ENCODE results near the gene BUB1B.
"Not testable (repeated sequence)": the region's sequence is repeated elsewhere in the genome, so short reads cannot be mapped to it uniquely, and the experiment has no call there.

Gene BUB1B

DNA sequence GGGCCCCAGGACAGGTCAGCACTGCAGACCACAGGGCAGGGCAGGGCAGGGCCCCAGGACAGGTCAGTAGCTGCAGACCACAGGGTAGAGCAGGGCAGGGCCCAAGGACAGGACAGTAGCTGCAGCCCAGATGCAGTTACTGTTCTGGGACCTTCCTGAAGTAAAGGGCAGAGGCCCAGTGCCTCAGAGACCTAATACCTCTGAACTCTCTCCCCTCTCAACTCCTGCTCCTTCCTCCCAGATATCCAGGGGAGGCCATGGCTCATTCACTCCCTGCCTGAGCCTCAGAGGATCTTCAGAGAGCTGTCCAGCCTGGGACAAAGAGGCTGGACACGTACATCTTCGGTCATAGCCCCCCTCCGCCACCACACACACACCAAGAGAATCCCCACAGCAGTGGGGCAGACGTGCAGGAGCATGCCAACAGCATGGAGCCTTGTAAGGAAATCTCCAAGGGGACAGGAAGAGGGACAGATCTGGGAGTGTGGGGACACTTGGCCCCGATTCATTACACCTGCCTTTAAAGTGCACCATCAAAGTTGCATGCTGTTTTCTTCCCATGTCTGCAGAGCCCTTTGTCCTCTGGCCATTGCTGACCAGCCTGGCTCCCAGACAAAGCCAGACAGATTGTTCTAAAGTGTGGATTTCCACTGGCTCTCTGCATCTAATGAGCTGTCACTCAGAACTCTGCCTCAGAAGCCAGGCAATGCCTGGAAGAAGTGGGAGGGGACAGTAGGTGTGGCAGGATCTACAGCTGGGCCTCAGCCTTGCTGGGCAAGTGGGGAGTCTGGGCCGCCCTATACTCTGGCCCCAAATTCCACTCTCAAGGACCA is 24.2 kb upstream of the BUB1B start:
- no peak for DNase-seq
- H3K4me1 ChIP-seq (ENCODE audit: control extremely low read depth in 1 of 4, control insufficient read depth in 4 of 4, insufficient read depth in 4 of 4, low read length in 3 of 4), result no peaks in the 10 kb centered on the region
- no peaks in the 10 kb centered on the region for H3K36me3 ChIP-seq (ENCODE audit: control insufficient read depth in 4 of 4, insufficient read depth in 4 of 4, low read length in 3 of 4)
- no peak overlapping the region for H3K4me3 ChIP-seq (ENCODE audit: control insufficient read depth in 1 of 7, extremely low read depth in 1 of 7, insufficient read depth in 4 of 7, low read depth in 2 of 7, low read length in 6 of 7)
- POLR2A ChIA-PET, result no interaction called here
- H3K27me3 ChIP-seq (replicated peaks in 2 of 5; ENCODE audit: control insufficient read depth in 4 of 5, insufficient read depth in 5 of 5, low read length in 4 of 5), result no peaks in the 10 kb centered on the region
- CTCF ChIA-PET, result no interaction called here
- 100% methylated on average over 3 of the region's 6 CpGs for WGBS (ENCODE audit: insufficient coverage)
- no peaks in the 10 kb centered on the region for H3K9me3 ChIP-seq (ENCODE audit: control extremely low read depth in 1 of 5, control insufficient read depth in 4 of 5, insufficient read depth in 2 of 5, low read depth in 1 of 5, low read length in 4 of 5)
- H3K27ac ChIP-seq (ENCODE audit: insufficient read depth in 1 of 2, low read depth in 1 of 2, low read length in 2 of 2, poor library complexity in 1 of 2, severe bottlenecking in 2 of 2), result no peak overlapping the region

DNA sequence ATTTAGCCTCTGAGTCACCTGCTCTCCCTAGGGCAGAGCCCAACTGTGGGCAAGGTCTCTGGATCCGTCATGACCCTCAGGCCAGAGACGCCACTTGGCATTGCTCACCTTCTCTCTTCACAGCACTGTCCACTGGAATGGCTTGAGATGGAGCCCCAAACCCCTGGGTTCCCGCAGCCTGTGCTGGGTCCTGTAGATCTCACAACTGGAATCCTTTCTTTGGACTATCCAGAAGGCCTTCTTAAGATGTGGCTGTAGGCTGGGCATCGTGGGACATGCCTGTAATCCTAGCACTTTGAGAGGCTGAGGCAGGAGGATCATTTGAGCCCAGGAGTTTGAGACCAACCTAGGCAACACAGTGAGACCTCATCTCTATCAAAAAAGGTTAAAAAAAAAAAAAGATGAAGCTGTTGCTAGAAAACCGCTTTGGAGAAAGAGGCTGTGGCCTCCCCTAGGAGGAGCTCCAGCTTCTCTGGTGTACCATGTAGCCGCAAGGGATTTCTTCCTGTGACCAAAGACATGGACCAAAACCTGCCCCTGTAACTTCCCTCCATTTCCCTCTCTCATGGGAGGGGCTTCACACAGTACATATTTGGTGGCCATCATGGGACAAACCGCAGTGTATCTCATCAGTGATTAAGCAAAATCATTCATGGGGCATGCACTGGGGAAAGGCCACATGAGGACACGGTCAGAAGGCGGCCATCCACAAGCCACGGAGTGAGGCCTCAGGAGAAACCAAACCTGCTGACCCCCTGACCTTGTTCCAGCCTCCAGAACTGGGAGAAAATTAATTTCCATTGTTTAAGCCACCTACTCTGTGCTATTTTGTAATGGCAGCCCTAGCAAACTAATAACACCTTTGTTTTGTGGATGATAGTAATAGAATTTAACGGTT is 23.3 kb upstream of the BUB1B start:
- Histone ChIP-seq H3K27me3 (replicated peaks in 2 of 5; ENCODE audit: control insufficient read depth in 4 of 5, insufficient read depth in 5 of 5, low read length in 4 of 5) (no peaks in the 10 kb centered on the region), H3K9me3 (ENCODE audit: control extremely low read depth in 1 of 5, control insufficient read depth in 4 of 5, insufficient read depth in 2 of 5, low read depth in 1 of 5, low read length in 4 of 5) (no peaks in the 10 kb centered on the region), H3K4me1 (ENCODE audit: control extremely low read depth in 1 of 4, control insufficient read depth in 4 of 4, insufficient read depth in 4 of 4, low read length in 3 of 4) (no peaks in the 10 kb centered on the region), H3K36me3 (ENCODE audit: control insufficient read depth in 4 of 4, insufficient read depth in 4 of 4, low read length in 3 of 4) (no peaks in the 10 kb centered on the region), H3K4me3 (ENCODE audit: control insufficient read depth in 1 of 7, extremely low read depth in 1 of 7, insufficient read depth in 4 of 7, low read depth in 2 of 7, low read length in 6 of 7) (no peak overlapping the region), H3K27ac (ENCODE audit: insufficient read depth in 1 of 2, low read depth in 1 of 2, low read length in 2 of 2, poor library complexity in 1 of 2, severe bottlenecking in 2 of 2) (no peak overlapping the region)
- CTCF ChIA-PET, result interaction anchor here (1.2 kb wide), 1 partner anchor 29 kb away, joined by 3 read pairs; the partner anchor contains the start of gene BMF
- POLR2A ChIA-PET, result interaction anchor here (0.9 kb wide), 1 partner anchor 15 kb away, joined by 4 read pairs; no protein-coding TSS in a partner anchor
- 99% methylated on average over 10 of the region's 11 CpGs for WGBS (ENCODE audit: insufficient coverage)
- DNase-seq, result no peak

- H3K36me3 ChIP-seq (ENCODE audit: control insufficient read depth in 4 of 4, insufficient read depth in 4 of 4, low read length in 3 of 4); H3K4me3 ChIP-seq (ENCODE audit: control insufficient read depth in 1 of 7, extremely low read depth in 1 of 7, insufficient read depth in 4 of 7, low read depth in 2 of 7, low read length in 6 of 7); H3K27me3 ChIP-seq (replicated peaks in 2 of 5; ENCODE audit: control insufficient read depth in 4 of 5, insufficient read depth in 5 of 5, low read length in 4 of 5); H3K27ac ChIP-seq (ENCODE audit: insufficient read depth in 1 of 2, low read depth in 1 of 2, low read length in 2 of 2, poor library complexity in 1 of 2, severe bottlenecking in 2 of 2); H3K9me3 ChIP-seq (ENCODE audit: control extremely low read depth in 1 of 5, control insufficient read depth in 4 of 5, insufficient read depth in 2 of 5, low read depth in 1 of 5, low read length in 4 of 5); H3K4me1 ChIP-seq (ENCODE audit: control extremely low read depth in 1 of 4, control insufficient read depth in 4 of 4, insufficient read depth in 4 of 4, low read length in 3 of 4); DNase-seq: not testable (repeated sequence)
- ChIA-PET CTCF (interaction anchor here (1.2 kb wide), 1 partner anchor 29 kb away, joined by 3 read pairs; the partner anchor contains the start of gene BMF), POLR2A (interaction anchor here (0.9 kb wide), 1 partner anchor 15 kb away, joined by 4 read pairs; no protein-coding TSS in a partner anchor)
- 100% methylated on average over 1 of the region's 3 CpGs for WGBS (ENCODE audit: insufficient coverage)
Measured at GRCh38 chr15:40138201-40138570, 22.7 kb upstream of the BUB1B start.

GRCh38 chr15:40142428-40142827 is 18.4 kb upstream of the BUB1B start:
- Histone ChIP-seq H3K4me3 (ENCODE audit: control insufficient read depth in 1 of 7, extremely low read depth in 1 of 7, insufficient read depth in 4 of 7, low read depth in 2 of 7, low read length in 6 of 7) (no peak overlapping the region), H3K27ac (ENCODE audit: insufficient read depth in 1 of 2, low read depth in 1 of 2, low read length in 2 of 2, poor library complexity in 1 of 2, severe bottlenecking in 2 of 2) (no peak overlapping the region), H3K36me3 (ENCODE audit: control insufficient read depth in 4 of 4, insufficient read depth in 4 of 4, low read length in 3 of 4) (no peaks in the 10 kb centered on the region), H3K27me3 (replicated peaks in 2 of 5; ENCODE audit: control insufficient read depth in 4 of 5, insufficient read depth in 5 of 5, low read length in 4 of 5) (no peaks in the 10 kb centered on the region), H3K4me1 (ENCODE audit: control extremely low read depth in 1 of 4, control insufficient read depth in 4 of 4, insufficient read depth in 4 of 4, low read length in 3 of 4) (no peaks in the 10 kb centered on the region), H3K9me3 (ENCODE audit: control extremely low read depth in 1 of 5, control insufficient read depth in 4 of 5, insufficient read depth in 2 of 5, low read depth in 1 of 5, low read length in 4 of 5) (no peaks in the 10 kb centered on the region)
- no peak for DNase-seq
- whole genome bisulfite sequencing (ENCODE audit: insufficient coverage), result 100% methylated on average over 4 of the region's 5 CpGs
- ChIA-PET CTCF (interaction anchor here (0.6 to 2.9 kb wide), 5 partner anchors 21 to 119 kb away, joined by 3 to 12 read pairs (median 3); no protein-coding TSS in a partner anchor), POLR2A (no interaction called here)

DNA sequence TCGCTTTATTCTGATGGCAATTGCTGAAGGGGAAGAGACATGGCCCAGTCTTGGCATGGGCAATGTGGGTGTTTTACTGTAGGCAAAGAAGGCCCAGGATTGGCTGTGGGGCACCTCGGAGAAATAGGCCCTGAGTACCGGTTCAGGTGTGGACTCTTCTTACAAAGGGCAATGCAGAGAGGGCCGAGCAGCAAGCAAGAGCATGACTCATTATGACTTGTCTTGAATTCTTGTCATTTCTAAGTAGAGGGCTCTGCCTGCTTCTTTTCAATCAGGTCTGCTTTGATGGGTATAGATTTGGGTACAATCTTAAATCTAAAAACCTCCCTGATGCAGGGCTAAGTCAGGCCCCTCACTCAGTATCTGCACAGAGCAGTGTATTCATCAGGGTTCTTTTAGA is 14.8 kb upstream of the BUB1B start:
- Histone ChIP-seq H3K4me1 (ENCODE audit: control extremely low read depth in 1 of 4, control insufficient read depth in 4 of 4, insufficient read depth in 4 of 4, low read length in 3 of 4) (peaks cover 0 to 9% (median 7%) of the 10 kb centered on the region in 4 experiments), H3K9me3 (ENCODE audit: control extremely low read depth in 1 of 5, control insufficient read depth in 4 of 5, insufficient read depth in 2 of 5, low read depth in 1 of 5, low read length in 4 of 5) (no peaks in the 10 kb centered on the region), H3K27me3 (replicated peaks in 2 of 5; ENCODE audit: control insufficient read depth in 4 of 5, insufficient read depth in 5 of 5, low read length in 4 of 5) (no peaks in the 10 kb centered on the region), H3K36me3 (ENCODE audit: control insufficient read depth in 4 of 4, insufficient read depth in 4 of 4, low read length in 3 of 4) (no peaks in the 10 kb centered on the region), H3K4me3 (ENCODE audit: control insufficient read depth in 1 of 7, extremely low read depth in 1 of 7, insufficient read depth in 4 of 7, low read depth in 2 of 7, low read length in 6 of 7) (no peak overlapping the region), H3K27ac (ENCODE audit: insufficient read depth in 1 of 2, low read depth in 1 of 2, low read length in 2 of 2, poor library complexity in 1 of 2, severe bottlenecking in 2 of 2) (no peak overlapping the region)
- ChIA-PET CTCF (no interaction called here), POLR2A (no interaction called here)
- DNase-seq, result no peak
- 95% methylated on average over 4 of the region's 4 CpGs for WGBS (ENCODE audit: insufficient coverage)

- POLR2A ChIA-PET, result interaction anchor here (0.8 kb wide), 1 partner anchor 31 kb away, joined by 3 read pairs; no protein-coding TSS in a partner anchor
- H3K4me3 ChIP-seq (ENCODE audit: control insufficient read depth in 1 of 7, extremely low read depth in 1 of 7, insufficient read depth in 4 of 7, low read depth in 2 of 7, low read length in 6 of 7), result no peak overlapping the region
- H3K4me1 ChIP-seq (ENCODE audit: control extremely low read depth in 1 of 4, control insufficient read depth in 4 of 4, insufficient read depth in 4 of 4, low read length in 3 of 4), result peaks cover 0 to 9% (median 7%) of the 10 kb centered on the region in 4 experiments
- CTCF ChIA-PET, result no interaction called here
- no peak overlapping the region for H3K27ac ChIP-seq (ENCODE audit: insufficient read depth in 1 of 2, low read depth in 1 of 2, low read length in 2 of 2, poor library complexity in 1 of 2, severe bottlenecking in 2 of 2)
- H3K27me3 ChIP-seq (replicated peaks in 2 of 5; ENCODE audit: control insufficient read depth in 4 of 5, insufficient read depth in 5 of 5, low read length in 4 of 5), result no peaks in the 10 kb centered on the region
- 96% methylated on average over 3 of the region's 4 CpGs for WGBS (ENCODE audit: insufficient coverage)
- H3K9me3 ChIP-seq (ENCODE audit: control extremely low read depth in 1 of 5, control insufficient read depth in 4 of 5, insufficient read depth in 2 of 5, low read depth in 1 of 5, low read length in 4 of 5), result no peaks in the 10 kb centered on the region
- no peak for DNase-seq
- no peaks in the 10 kb centered on the region for H3K36me3 ChIP-seq (ENCODE audit: control insufficient read depth in 4 of 4, insufficient read depth in 4 of 4, low read length in 3 of 4)
Measured at GRCh38 chr15:40149339-40149738, 11.5 kb upstream of the BUB1B start.
